ENCODE results near the gene WWOX. TPM values are rescaled to one million over a fixed set of nuclear protein-coding genes. Genes with fewer than 3 reads are reported as not detected.

Gene WWOX
- total RNA-seq, 1 experiment from 2014 or later = 79.9 TPM

DNA sequence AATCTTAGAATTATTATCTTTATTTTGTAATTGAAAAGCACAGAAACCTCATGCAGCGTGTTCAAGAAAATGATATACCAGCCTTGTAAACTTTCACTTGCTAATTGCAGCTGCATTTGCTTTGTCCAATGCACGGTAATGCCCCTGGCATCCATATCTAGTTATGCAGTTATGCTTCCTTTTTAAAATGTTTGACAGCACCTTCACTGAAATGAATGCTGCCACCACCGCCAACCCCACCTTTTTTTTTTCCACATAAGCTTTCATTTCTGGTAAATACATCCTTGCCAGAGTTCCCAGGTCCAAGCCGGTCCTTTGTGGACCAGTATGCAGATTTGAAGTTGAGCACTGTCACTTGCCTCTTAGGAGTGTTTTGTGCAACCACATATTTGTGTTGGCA, 338.8 kb downstream of the WWOX start:
- H3K4me3 ChIP-seq (ENCODE audit: low read depth, low read length, poor library complexity, severe bottlenecking) = no peak overlapping the region
- no peak for DNase-seq (ENCODE audit: low spot score)
- H3K36me3 ChIP-seq (ENCODE audit: insufficient read depth, low read length, poor library complexity, severe bottlenecking) = no peaks in the 10 kb centered on the region
- intact Hi-C loops (cut with micrococcal nuclease; ENCODE audit: unreplicated experiment) = no loop called here
- H3K4me1 ChIP-seq (ENCODE audit: insufficient read depth, low read length, poor library complexity, severe bottlenecking) = no peaks in the 10 kb centered on the region
- peaks cover 4% of the 10 kb centered on the region for H3K9me3 ChIP-seq (ENCODE audit: low read depth, low read length, poor library complexity, severe bottlenecking)
- POLR2A ChIA-PET (ENCODE audit: low non-redundant PET) = no interaction called here
- no peak for TF ChIP-seq EZH2 (IDR thresholded peaks at IDR 0.05; ENCODE audit: borderline replicate concordance, low read depth, low read length, poor library complexity, severe bottlenecking)
- TF ChIP-seq, protein P1, sequence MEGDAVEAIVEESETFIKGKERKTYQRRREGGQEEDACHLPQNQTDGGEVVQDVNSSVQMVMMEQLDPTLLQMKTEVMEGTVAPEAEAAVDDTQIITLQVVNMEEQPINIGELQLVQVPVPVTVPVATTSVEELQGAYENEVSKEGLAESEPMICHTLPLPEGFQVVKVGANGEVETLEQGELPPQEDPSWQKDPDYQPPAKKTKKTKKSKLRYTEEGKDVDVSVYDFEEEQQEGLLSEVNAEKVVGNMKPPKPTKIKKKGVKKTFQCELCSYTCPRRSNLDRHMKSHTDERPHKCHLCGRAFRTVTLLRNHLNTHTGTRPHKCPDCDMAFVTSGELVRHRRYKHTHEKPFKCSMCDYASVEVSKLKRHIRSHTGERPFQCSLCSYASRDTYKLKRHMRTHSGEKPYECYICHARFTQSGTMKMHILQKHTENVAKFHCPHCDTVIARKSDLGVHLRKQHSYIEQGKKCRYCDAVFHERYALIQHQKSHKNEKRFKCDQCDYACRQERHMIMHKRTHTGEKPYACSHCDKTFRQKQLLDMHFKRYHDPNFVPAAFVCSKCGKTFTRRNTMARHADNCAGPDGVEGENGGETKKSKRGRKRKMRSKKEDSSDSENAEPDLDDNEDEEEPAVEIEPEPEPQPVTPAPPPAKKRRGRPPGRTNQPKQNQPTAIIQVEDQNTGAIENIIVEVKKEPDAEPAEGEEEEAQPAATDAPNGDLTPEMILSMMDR (conservative IDR thresholded peaks at IDR 0.05; ENCODE audit: low read depth, low read length) = no peak
- CTCF ChIA-PET = no interaction called here
- no peak overlapping the region for H3K27ac ChIP-seq (ENCODE audit: low read depth, low read length, poor library complexity, severe bottlenecking)
- no TSS peak for BruUV-seq (replicated peaks)
- no peaks in the 10 kb centered on the region for H3K27me3 ChIP-seq (replicated peaks; ENCODE audit: insufficient read depth, low read depth, low read length, poor library complexity)

DNA sequence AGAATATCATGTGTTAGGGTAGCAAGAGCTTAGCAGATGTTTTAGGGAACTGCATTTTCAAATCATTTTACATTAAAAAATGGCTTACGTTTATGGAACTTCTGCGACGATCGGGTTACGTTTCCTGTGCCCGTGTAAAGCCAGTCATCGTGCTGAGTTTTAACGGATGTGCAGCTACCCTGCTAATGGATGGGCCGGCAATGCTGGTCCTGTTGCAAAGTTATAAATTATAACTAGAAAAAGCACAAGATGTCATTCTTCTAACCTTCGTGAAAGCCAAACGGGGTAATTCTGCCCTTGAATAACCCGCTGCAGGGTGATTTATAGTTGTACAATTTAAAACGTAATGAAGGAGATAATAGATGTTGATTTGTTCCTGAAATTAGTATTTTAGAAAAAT, 339.2 kb downstream of the WWOX start:
- Histone ChIP-seq H3K27me3 (replicated peaks; ENCODE audit: insufficient read depth, low read depth, low read length, poor library complexity) (no peaks in the 10 kb centered on the region), H3K9me3 (ENCODE audit: low read depth, low read length, poor library complexity, severe bottlenecking) (peaks cover 4% of the 10 kb centered on the region), H3K4me3 (ENCODE audit: low read depth, low read length, poor library complexity, severe bottlenecking) (no peak overlapping the region), H3K36me3 (ENCODE audit: insufficient read depth, low read length, poor library complexity, severe bottlenecking) (no peaks in the 10 kb centered on the region), H3K4me1 (ENCODE audit: insufficient read depth, low read length, poor library complexity, severe bottlenecking) (no peaks in the 10 kb centered on the region), H3K27ac (ENCODE audit: low read depth, low read length, poor library complexity, severe bottlenecking) (no peak overlapping the region)
- intact Hi-C loops (cut with micrococcal nuclease; ENCODE audit: unreplicated experiment) = no loop called here
- POLR2A ChIA-PET (ENCODE audit: low non-redundant PET) = no interaction called here
- TF ChIP-seq, protein P1 (conservative IDR thresholded peaks at IDR 0.05; ENCODE audit: low read depth, low read length) = no peak
- TF ChIP-seq EZH2 (IDR thresholded peaks at IDR 0.05; ENCODE audit: borderline replicate concordance, low read depth, low read length, poor library complexity, severe bottlenecking) = no peak
- DNase-seq (ENCODE audit: low spot score) = no peak
- CTCF ChIA-PET = no interaction called here
- BruUV-seq (replicated peaks) = no TSS peak

DNA sequence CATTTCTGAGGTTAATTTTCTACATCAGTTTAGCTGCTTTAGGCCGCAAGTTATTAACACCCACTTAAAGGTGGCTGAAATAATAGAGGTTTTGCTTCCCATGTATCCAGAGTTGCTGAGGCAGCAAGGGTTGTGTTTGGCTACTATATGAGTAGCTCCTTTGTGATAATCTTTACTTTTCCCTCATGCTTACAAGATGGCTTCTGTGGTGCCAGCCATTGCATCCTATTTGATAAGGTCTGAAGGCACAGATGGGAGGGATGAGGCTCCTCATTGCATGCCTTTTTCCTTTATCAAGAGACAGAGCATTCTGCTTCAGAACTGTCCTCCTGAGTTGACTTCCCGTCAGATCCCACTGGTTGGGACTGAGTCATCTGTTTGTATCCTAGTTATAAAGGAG, 340.2 kb downstream of the WWOX start:
- DNase-seq (ENCODE audit: low spot score) = no peak
- ChIA-PET POLR2A (ENCODE audit: low non-redundant PET) (no interaction called here), CTCF (no interaction called here)
- peaks cover 4% of the 10 kb centered on the region for H3K9me3 ChIP-seq (ENCODE audit: low read depth, low read length, poor library complexity, severe bottlenecking)
- no peak for TF ChIP-seq EZH2 (IDR thresholded peaks at IDR 0.05; ENCODE audit: borderline replicate concordance, low read depth, low read length, poor library complexity, severe bottlenecking)
- TF ChIP-seq, protein P1 (conservative IDR thresholded peaks at IDR 0.05; ENCODE audit: low read depth, low read length) = no peak
- H3K4me1 ChIP-seq (ENCODE audit: insufficient read depth, low read length, poor library complexity, severe bottlenecking) = no peaks in the 10 kb centered on the region
- intact Hi-C loops (cut with micrococcal nuclease; ENCODE audit: unreplicated experiment) = no loop called here
- no peak overlapping the region for H3K4me3 ChIP-seq (ENCODE audit: low read depth, low read length, poor library complexity, severe bottlenecking)
- no peak overlapping the region for H3K27ac ChIP-seq (ENCODE audit: low read depth, low read length, poor library complexity, severe bottlenecking)
- BruUV-seq (replicated peaks) = no TSS peak
- H3K36me3 ChIP-seq (ENCODE audit: insufficient read depth, low read length, poor library complexity, severe bottlenecking) = no peaks in the 10 kb centered on the region
- no peaks in the 10 kb centered on the region for H3K27me3 ChIP-seq (replicated peaks; ENCODE audit: insufficient read depth, low read depth, low read length, poor library complexity)

Measured in A673 (cell line).